Stimulated activated CD8-positive, alpha-beta memory T cell treated with anti-CD3 and anti-CD28 coated beads, Interleukin-7, amount 100 ng/mL, for 4 hours (primary cell): ENCODE measurements around the gene SHKBP1.
A peak's percentile ranks its signal among the peaks of the same experiment; 100 is the strongest.
"Not testable (repeated sequence)": the region's sequence is repeated elsewhere in the genome, so short reads cannot be mapped to it uniquely, and the experiment has no call there.

ENCODE experiments used
- DNase-seq, 2 donors: peaks; one replicate each; pipeline ENCODE4 v3.0.0-alpha.2; 2020; ENCODE audit warnings: low read depth in 2 of 2

The SHKBP1 gene

DNA sequence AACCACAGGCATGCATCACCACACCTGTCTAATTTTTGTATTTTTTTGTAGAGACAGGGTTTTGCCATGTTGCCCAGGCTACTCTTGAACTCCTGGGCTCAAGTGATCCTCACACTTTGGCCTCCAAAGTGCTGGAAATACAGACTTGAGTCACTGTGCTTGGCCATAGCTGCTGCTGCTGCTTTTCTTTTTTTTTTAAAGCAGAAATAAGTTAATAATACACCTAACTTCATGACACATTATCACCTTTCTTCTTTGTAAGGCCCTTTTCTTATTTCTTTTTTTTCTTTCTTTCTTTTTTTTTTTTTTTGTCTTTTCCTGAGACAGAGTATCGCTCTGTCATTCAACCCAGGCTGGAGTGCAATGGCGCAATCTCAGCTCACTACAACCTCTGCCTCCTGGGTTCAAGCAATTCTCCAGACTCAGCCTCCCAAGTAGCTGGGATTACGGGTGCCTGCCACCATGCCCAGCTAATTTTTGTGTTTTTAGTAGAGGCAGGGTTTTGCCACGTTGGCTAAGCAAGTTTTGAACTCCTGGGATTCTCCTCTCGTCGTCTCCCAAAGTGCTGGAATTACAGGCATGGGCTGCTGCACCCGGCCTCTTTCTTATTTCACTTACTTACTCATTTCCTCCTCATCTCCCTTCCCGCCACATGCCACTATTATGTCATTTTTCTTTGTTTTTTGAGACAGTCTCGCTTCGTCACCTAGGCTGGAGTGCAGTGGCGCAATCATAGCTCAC lies 8.7 kb downstream of the SHKBP1 start:
- no peak for DNase-seq

DNA sequence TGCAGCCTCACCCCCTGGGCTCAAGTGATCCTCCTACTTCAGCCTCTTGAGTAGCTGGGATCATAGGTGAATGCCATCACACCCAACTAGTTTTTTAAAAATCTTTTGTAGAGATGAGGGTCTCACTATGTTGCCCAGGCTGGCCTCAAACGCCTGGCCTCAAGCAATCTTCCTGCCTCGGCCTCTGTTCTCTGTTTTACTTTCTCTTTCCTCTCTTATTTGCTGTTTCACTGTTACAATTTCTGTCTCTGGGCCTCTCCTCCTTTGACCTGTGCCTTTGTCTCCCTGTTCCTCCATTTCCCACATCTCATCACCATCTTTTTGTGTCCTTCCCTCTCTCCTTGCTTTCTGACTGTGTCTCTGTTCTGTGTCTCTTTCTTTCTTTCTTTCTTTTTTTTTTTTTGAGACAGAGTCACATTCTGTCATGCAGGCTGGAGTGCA lies 9.3 kb downstream of the SHKBP1 start:
- no peak for DNase-seq

DNA sequence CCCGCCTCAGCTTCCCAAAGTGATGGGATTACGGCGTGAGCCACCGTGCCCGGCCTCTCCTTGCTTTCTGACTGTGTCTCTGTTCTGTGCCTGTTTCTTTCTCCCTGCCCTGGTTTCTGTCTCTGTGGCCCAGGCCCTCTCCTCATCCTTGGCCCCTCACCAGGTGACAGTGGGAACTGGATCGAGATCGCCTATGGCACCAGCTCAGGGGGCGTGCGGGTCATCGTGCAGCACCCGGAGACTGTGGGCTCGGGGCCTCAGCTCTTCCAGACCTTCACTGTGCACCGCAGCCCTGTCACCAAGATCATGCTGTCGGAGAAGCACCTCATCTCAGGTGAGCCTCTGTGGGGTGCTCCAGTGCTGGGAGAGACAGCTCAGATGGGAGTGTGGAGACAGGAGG lies 9.9 kb downstream of the SHKBP1 start:
- no peak for DNase-seq

DNA sequence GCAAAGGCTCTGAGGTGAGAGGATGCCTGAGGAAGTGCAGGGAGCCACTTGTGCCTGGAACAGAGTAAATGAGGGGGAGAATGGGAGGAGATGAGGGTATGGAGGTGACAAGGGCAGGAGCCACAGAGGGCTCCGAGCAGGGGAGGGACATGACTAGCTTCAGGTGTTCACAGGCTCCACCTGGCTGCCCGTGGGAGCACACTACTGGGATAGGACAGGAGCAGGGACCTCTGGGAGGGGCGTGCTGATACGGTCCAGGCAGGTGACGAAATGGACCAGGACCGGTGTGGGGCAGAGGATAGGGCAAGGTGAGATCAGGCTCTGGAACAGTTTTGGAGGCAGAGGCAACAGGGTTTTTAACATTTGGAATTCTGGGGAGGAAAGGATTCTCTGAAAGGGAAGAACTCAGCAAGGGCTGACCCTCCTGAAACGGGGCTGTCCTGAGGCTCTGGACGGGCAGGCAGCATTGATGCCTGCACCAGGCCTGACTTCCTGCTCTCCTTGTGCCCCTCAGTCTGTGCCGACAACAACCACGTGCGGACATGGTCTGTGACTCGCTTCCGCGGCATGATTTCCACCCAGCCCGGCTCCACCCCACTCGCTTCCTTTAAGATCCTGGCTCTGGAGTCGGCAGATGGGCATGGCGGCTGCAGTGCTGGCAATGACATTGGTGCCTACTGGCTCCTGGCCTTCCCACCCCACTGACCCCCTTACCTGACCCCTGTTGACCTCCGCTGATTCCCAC lies 11.6 kb downstream of the SHKBP1 start:
- DNase-seq: no peak

DNA sequence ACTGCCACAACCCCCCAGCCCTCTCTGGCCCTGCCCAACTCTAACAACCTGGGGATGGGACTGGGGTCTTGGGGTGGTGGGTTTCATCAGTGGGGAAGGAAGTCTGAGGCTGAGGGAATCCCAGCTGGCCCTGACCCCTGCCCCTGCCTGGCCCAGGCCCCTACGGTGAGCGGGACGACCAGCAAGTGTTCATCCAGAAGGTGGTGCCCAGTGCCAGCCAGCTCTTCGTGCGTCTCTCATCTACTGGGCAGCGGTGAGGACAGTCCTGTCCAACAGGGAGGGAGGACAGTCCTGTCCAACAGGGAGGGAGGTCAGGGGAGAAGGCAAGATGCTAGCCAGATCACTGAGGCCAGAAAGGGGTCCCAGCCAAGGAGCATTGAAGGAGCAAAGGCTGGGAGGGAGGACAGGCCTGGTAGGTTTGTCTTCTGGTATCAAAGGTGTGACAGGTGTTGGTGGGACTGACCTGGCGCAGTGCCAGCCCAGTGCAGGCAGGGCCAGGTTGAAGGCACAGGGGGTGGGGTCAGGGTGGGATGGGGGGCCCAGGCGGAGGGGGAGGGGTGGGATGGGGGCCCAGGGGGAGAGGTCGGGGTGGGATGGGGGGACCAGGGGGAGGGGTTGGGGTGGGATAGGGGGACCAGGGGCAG lies 12.4 kb downstream of the SHKBP1 start:
- DNase-seq: no peak

DNA sequence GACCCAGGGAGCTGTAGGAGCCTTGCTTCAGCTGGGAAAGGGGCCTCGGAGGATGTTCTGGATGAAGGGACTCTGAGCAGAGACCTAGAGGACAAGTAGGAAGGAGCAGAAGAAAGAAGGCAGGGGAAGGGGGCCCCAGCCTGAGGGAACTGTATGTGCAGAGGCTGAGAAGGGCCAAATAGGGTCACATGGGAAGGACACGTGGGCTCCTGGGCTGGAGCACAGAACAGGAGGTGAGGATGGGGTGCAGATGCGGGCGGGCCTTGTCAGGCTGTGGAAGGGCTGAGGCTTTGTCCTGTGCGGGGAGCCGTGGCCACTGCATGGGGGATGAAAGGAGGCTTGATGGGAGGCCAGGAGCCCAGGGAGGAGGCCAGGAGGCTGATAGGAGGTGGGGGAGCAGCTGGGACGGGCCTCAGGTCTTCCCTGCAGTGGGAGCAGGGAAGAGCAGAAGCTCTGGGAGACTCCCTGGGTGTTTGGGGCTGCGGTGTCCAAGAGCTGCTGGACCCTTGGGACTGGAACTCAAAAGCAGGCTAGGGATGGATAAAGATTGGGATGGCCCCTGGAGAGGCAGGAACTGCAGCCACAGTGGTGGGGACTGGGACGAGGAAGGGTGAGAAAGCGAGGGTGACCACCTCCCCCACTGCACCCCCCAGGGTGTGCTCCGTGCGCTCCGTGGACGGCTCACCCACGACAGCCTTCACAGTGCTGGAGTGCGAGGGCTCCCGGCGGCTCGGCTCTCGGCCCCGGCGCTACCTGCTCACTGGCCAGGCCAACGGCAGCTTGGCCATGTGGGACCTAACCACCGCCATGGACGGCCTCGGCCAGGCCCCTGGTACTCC lies 13.1 kb downstream of the SHKBP1 start:
- no peak for DNase-seq

DNA sequence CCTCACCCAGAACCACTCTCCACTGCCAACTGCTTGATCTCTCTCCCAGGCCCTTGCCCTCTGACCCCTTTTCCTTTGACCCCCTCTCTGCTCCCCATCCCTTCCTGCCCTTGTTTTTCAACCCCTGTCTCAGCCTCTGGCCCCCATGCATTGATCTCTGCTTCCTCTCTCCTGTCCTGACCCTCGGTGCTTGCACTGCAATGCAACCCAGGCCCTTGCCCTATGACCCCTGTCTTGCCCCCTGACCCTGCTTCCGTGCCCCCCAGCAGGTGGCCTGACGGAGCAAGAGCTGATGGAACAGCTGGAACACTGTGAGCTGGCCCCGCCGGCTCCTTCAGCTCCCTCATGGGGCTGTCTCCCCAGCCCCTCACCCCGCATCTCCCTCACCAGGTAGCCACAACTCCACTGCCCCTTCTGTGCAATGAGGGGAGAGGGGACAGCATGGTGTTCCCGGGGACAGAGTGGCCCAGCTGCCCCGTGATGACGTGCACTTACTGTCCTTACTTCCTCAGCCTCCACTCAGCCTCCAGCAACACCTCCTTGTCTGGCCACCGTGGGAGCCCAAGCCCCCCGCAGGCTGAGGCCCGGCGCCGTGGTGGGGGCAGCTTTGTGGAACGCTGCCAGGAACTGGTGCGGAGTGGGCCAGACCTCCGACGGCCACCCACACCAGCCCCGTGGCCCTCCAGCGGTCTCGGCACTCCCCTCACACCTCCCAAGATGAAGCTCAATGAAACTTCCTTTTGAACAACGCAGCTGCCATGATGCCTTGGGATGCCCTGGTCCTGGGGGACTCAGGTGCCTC lies 14.0 kb downstream of the SHKBP1 start:
- no peak for DNase-seq

DNA sequence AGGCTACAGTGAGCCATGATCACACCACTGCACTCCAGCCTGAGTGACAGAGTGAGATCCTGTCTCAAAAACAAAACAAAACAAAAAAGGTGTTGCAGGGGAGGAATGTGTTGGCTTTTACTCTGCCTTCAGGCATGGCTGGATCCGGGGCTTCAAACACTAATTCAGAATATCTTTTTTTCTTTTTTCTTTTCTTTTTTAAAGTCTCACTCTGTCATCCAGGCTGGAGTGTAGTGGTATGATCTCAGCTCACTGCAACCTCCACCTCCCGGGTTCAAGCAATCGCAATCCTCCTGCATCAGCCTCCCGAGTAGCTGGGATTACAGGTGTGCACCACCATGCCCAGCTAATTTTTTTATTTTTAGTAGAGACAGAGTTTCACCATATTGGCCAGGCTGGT lies 15.1 kb downstream of the SHKBP1 start:
- not testable (repeated sequence) for DNase-seq

DNA sequence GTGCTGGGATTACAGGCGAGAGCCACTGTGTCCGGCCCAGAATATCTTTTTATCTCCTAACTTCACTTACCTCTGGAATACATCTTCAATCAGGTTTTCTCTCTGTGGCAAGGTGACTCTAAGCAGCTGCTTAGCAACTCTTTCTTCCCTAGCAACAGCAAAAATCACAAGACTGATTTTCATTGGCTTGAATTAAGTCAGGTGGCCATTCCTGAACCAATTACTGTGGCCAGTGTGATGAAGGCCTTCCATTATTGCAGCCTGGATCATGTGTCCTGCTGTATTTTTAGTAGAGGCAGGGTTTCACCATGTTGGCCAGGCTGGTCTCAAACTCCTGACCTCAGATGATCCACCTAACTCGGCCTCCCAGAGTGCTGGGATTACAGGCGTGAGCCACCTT lies 15.5 kb downstream of the SHKBP1 start:
- no peak for DNase-seq

DNA sequence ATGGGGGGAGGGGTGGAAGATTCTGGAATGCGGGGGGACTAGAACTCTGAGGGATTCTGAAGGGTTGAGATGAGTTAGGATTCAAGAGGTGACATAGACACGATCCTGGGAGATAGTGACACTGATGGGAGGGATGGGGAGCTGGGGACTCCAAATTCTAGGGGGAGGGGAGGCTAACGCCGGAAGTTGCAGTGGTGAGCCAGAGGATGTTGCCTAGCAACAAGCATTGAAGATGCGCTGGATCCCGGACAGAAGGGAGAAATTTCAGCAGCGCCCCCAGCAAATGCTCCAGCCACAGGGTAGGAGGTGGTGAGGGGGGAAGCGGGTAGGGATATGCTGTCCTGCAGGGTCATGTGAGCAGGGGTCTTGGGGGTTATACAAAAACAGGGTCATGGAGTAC lies 17.6 kb downstream of the SHKBP1 start:
- no peak for DNase-seq

DNA sequence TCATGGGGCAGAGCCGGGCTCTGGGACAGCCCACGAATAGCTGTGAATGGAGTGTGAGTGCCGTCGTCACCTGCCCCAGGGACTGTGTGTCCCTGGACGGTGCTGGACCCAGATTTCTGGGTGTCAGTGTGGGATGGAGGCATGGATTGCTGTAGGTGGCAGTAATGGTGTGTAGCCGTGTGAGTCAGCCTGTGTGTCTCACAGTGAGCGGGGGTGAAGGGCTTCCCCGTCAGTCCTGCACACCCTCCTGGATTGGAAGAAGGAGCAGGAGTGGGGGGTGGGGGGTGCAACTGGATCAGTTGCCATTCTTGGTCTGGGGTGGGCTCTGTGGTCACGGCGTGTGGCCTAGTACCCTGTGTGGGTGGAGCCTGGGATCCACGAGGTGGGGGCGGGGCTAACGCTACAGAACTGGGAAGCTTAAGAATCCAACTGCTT lies 18.0 kb downstream of the SHKBP1 start:
- DNase-seq: no peak

DNA sequence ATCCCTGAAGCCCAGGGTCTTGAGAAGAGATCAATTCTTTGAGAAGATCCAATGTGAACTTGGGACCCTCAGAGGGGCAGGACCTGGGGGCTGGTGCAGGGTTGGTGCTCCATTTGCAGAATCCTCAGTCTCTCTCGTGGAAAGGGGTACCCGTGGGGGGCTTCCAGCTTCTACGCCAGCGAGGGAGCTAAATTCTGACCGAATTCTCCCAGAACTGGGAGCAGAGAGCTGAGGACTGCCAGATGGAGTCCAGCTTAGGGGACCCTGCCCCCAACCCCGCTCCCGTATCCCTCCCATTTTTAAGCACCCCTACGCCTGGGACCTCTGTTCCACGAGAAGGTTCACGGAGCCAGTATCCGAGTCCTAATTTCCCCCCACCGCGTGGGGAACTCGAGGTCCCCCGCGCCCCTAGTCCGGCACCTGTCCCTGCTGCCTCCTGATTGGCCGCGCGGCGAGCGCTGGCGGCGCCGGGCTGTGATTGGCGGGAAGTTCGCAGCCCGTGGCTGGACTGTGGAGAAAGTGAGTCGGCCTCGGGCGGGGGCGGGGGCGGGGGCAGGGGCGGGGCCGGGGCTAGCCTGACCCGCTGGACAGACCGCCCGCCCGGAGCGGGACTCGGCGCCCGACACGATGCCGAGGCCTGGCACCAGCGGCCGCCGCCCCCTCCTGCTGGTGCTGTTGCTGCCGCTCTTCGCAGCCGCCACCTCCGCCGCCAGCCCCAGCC lies 20.1 kb downstream of the SHKBP1 start:
- no peak for DNase-seq

DNA sequence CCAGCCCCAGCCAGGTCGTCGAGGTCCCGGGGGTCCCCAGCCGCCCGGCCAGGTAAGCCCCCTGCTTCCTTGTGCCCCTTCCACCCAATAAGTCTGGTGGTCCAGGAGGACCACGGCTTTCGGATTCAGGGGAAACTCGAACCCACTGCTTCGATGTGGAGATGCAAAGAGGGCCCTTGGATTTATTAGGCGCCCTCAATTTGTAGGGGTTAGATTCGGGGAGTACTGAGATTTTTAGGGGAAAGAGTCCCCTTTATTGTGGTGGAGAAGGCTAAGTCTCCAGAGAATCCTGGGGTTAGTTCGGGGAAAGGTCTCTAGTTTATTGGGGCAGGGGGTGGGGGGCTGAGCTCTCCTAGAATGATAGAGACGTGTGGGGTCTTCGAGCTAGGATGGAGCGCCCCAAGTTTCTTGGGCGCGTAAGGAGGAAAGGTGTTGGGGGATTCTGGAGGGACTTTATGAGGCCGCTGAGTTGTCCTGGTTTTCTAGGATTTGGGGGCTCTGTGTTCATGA lies 20.7 kb downstream of the SHKBP1 start:
- no peak for DNase-seq

DNA sequence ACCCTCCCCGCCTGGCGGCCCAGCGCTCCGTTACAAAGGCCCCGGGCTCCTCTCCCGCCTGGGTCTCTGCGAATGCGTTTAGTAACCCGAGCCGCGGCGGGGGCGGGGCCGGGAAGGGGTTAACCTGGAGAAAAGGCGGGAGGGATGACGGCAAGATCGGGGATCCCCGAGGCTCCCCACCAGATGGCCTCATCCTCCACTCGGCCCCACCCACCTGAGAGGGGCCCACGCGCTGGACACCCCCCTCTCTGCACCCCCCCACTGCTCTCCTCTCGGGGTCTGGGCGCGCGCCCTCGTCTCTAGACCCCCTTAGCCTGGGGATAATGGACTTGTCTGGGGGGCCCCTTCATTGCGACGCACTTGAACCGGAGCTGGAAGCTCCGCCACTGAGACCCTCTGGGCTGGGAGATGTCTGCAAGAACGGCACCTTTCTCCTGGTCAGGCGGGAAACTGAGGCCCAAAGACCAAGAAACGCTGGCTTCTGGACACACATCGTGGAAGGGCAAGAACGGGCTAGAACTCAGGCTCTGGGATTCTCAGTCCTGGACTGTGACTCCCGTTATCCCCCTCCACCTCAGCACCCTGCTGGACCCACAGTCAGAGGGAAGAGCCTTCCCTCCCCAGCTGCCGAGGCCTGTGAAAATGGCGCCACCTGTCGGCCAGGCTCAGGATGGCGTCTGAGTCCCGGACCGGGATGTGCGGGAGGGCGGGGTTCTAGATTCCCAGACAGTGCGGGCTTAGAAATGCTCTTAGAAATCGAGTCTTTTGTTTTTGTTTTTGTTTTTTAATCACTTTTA lies 21.6 kb downstream of the SHKBP1 start:
- peak; percentile 65 to 67 for DNase-seq

DNA sequence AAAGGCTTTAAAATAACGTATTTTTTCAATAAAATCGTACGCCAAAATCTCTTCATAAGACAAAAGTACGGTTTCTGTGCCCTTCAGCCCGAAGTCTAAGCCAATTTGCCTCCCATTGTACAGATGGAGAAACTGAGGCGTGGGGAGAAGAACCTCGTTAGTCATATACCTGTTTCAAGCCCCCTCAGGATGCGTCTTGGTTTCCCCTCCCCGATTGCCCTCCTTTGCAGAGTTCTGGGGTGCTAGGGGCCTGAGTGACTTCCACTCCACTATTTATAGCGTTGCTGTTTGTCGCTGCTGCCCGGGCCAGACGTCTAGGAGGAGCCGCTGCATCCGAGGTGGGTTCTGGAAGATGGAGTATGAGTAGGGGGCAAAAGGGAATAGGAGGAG lies 22.2 kb downstream of the SHKBP1 start:
- DNase-seq: no peak

DNA sequence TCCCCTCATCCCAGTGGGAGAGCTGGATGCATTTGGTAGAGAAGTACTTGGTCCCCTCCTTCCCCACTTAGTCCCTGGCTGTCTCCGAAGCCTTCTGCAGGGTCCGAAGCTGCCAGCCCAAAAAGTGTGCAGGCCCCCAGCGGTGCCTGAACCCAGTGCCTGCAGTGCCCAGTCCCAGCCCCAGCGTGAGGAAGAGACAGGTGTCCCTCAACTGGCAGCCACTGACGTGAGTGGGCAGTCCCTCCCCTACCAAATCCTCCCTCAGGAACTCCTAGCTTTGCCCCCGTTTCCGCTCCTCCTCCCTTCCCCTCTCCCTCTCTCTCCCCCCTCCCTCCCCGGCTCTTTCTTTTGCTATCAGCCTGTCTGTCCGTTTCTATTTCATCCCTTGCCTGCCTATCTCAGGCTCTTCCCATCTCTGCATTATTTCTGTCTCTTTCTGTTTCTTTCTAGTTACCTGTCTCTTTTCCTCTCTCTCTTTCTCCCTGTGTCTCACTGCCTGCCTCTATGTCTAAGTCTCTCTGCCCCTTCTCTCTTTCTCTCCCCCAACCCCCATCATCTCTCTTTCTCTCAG lies 22.7 kb downstream of the SHKBP1 start:
- no peak for DNase-seq

DNA sequence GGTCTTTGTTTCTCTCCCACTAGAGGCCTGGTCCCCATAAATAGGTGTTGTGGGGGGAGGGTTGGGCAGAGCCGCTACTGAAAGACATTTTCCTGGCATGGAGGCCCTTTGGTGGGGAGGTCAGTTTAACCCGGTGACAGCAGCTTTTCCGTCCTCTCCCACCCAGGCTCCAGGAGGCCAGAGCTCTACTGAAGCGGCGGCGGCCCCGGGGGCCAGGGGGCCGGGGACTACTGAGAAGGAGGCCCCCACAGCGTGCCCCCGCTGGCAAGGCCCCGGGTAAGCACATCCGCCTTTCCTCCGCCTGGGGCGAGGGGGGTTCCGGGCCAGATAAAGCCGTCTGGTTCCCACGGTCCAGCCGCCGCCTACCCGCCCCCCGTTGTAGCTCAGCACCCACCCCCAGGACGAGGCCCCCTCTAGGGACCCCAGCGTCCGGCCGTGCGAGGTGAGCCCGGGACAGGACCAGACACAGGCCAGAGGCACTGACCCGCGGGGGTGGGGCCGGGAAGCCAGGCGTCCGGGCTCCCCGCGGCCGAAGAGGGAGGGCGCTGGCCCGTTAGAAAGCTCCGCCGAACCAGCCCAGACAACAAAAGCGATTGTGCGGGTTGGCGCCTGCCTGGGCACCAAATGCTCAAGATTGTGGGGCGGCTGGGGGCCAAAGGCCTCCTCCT lies 23.4 kb downstream of the SHKBP1 start:
- DNase-seq: no peak

DNA sequence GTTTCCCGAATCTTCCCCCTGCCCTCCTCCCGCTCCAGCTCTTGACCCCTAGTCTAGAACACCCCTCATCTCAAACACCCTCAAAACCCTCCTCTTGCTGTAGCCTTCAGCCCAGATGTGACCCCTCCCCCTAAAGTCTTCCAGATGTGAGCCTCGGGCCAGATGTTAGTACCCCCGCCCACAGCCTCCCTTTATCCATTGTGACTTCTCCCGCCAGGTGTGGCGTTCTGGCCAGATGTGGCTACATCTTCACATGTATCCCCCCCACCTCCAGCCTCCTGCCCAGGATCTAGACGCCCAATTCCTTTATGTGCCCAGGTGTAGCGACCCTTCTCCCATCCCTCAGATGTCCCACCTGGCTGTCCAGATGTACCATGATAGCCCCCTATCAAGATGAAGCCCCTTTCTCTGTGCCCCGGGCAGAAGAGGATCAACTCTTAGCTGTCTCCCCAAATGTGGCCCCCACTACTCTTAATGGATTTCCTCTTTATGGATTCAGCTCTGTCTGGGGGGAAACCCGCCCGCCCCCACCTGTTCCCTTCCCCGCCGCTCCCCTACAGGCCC lies 24.0 kb downstream of the SHKBP1 start:
- DNase-seq: no peak
